Measurements from ENCODE around the gene NUBP2.

- no peak for TF ChIP-seq EZH2 (IDR thresholded peaks at IDR 0.05; ENCODE audit: borderline replicate concordance, low read depth, low read length, poor library complexity, severe bottlenecking)
- no peak for TF ChIP-seq CTCF (conservative IDR thresholded peaks at IDR 0.05; ENCODE audit: low read depth, low read length)
These were observed 42.7 kb downstream of the NUBP2 start for GRCh38 chr16:1825381-1825863.
